ENCODE results near the gene KCTD3.

GRCh38 chr1:215667761-215668160, 100.7 kb downstream of the KCTD3 start:
- no peak for TF ChIP-seq EZH2 (IDR thresholded peaks at IDR 0.05)
- no peak for TF ChIP-seq POLR2AphosphoS5 (IDR thresholded peaks at IDR 0.05; ENCODE audit: borderline replicate concordance, low read depth, low read length)

Measured in SK-N-MC (cell line).